Neural cell (in vitro differentiated cells): Measurements from ENCODE around the gene GMPPB.

Experiments used
- CTCF ChIP-seq: fragments of 450-650 bp; IDR thresholded peaks from 2 replicates; pipeline ENCODE4 v1.5.1; 2014; ENCODE audit warnings: antibody characterized with exemption, mild to moderate bottlenecking, moderate library complexity; ENCODE audit not compliant: poor library complexity, severe bottlenecking
- EP300 ChIP-seq: fragments of 450-650 bp; conservative IDR thresholded peaks from 2 replicates; pipeline ENCODE4 v1.6.1; 2014; ENCODE audit warnings: antibody characterized with exemption, mild to moderate bottlenecking, moderate library complexity; ENCODE audit not compliant: poor library complexity, severe bottlenecking
- EZH2 ChIP-seq: fragments of 200-600, 300-800 bp; shearing (Covaris generic), sonication (generic); IDR thresholded peaks from 2 replicates; pipeline ENCODE4 v1.6.1; 2014; ENCODE audit warnings: antibody characterized with exemption, low read length, borderline replicate concordance, mild to moderate bottlenecking; ENCODE audit not compliant: insufficient read depth, poor library complexity, severe bottlenecking
- MXI1 ChIP-seq: fragments of 450-650 bp; conservative IDR thresholded peaks from 2 replicates; pipeline ENCODE4 v1.6.1; 2014; ENCODE audit warnings: antibody characterized with exemption, mild to moderate bottlenecking; ENCODE audit not compliant: poor library complexity, severe bottlenecking
- POLR2AphosphoS5 ChIP-seq: IDR thresholded peaks from 2 replicates; pipeline ENCODE4 v1.6.1; 2012
- RAD21 ChIP-seq: fragments of 450-650 bp; conservative IDR thresholded peaks from 2 replicates; pipeline ENCODE4 v1.6.1; 2014; ENCODE audit warnings: antibody characterized with exemption, mild to moderate bottlenecking, moderate library complexity
- REST ChIP-seq: IDR thresholded peaks from 2 replicates; pipeline ENCODE4 v1.6.1; 2012; ENCODE audit warnings: borderline replicate concordance
- SMC3 ChIP-seq: fragments of 450-650 bp; conservative IDR thresholded peaks from 2 replicates; pipeline ENCODE4 v1.6.1; 2014; ENCODE audit warnings: antibody characterized with exemption, mild to moderate bottlenecking, moderate library complexity; ENCODE audit not compliant: poor library complexity
- TAF1 ChIP-seq: IDR thresholded peaks from 2 replicates; pipeline ENCODE4 v1.6.1; 2012; ENCODE audit warnings: low read depth

- no peak for TF ChIP-seq RAD21
- TF ChIP-seq REST: no peak
- no peak for TF ChIP-seq POLR2AphosphoS5
- no peak for TF ChIP-seq CTCF
- TF ChIP-seq EZH2: no peak
- TF ChIP-seq TAF1: no peak
- no peak for TF ChIP-seq SMC3
- TF ChIP-seq EP300: no peak
- TF ChIP-seq MXI1: no peak
Measured at GRCh38 chr3:49754536-49754935, 30.8 kb upstream of the GMPPB start.
